GM12872 (cell line): Measurements from ENCODE around the gene IQGAP3.

Source experiments
- TF ChIP-seq, protein P1 (sequence below): IDR thresholded peaks from 3 replicates; pipeline ENCODE4 v1.5.1; 2011; ENCODE audit warnings: low read depth, mild to moderate bottlenecking, low read length, moderate library complexity; ENCODE audit not compliant: insufficient read depth

IQGAP3 gene

DNA sequence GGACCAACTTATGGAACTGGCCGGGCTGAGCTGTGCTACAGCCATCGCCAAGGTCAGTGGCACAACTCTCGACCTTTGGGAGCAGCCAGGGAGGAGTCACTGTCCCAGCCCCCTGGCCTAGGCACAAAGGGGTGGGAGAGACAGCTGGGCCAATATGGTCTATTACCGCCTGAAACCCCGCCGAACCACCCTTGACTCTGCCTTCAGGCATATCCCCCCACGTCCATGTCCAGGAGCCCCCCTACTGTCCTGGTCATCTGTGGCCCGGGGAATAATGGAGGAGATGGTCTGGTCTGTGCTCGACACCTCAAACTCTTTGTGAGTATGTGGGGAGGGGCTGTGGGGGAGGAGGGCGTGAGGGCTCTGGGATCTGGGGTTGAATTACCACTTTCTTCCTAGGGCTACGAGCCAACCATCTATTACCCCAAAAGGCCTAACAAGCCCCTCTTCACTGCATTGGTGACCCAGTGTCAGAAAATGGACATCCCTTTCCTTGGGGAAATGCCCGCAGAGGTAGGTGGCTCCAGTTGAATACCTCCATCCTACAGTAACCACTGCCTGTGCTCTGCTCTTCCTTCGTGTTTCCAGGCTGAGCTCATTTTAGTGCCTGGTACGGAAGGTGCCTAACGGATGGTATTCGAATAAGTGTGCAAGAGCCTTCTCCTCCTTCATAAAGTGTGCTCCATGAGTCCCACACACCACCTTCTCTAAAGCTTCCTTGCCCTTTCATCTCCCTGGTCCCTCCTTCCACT is 20.0 kb upstream of the IQGAP3 start:
- TF ChIP-seq, protein P1, sequence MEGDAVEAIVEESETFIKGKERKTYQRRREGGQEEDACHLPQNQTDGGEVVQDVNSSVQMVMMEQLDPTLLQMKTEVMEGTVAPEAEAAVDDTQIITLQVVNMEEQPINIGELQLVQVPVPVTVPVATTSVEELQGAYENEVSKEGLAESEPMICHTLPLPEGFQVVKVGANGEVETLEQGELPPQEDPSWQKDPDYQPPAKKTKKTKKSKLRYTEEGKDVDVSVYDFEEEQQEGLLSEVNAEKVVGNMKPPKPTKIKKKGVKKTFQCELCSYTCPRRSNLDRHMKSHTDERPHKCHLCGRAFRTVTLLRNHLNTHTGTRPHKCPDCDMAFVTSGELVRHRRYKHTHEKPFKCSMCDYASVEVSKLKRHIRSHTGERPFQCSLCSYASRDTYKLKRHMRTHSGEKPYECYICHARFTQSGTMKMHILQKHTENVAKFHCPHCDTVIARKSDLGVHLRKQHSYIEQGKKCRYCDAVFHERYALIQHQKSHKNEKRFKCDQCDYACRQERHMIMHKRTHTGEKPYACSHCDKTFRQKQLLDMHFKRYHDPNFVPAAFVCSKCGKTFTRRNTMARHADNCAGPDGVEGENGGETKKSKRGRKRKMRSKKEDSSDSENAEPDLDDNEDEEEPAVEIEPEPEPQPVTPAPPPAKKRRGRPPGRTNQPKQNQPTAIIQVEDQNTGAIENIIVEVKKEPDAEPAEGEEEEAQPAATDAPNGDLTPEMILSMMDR, result no peak

DNA sequence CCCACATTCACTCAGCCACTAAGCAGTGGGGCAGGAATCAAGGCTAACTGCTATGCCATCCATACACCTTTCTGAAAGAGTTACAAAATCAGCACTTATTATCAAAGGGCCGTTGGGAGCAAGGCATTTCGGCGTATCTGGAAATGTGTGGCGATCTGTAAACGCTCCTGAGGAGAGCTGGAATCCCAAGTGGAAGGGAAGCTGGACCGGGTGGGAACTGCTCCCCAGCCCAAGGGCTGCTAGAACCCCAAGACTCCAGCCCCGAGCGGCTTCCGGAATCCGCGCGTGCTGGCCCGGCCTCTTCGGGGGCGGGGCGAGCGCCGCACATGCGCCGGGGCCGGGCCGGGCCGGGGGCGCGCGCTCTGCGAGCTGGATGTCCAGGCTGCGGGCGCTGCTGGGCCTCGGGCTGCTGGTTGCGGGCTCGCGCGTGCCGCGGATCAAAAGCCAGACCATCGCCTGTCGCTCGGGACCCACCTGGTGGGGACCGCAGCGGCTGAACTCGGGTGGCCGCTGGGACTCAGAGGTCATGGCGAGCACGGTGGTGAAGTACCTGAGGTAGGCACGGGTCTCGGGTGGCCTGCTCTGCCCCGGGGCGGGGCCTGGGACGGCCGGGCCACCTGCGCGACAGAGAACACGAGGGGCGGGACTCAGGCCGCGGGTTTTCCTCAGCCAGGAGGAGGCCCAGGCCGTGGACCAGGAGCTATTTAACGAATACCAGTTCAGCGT is 19.2 kb upstream of the IQGAP3 start, which contains the start of gene NAXE:
NAXE (plus strand) TSS at position 345 of the 726 bp plus-strand sequence; CDS start at position 374, 29 bp downstream.
- TF ChIP-seq, protein P1, result no peak

DNA sequence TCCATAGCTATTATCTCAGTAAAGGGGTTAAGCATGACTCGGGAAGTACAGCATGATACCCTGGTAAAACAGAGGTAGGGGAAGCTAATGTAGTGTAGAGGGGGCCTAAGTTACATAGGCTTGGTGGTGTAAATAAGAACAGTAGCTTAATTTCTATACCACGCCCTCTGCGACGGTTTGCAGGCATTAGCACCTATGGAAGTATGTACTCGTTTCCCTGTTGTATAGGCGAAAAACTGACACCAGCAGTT is 18.7 kb upstream of the IQGAP3 start:
- TF ChIP-seq, protein P1, result no peak

DNA sequence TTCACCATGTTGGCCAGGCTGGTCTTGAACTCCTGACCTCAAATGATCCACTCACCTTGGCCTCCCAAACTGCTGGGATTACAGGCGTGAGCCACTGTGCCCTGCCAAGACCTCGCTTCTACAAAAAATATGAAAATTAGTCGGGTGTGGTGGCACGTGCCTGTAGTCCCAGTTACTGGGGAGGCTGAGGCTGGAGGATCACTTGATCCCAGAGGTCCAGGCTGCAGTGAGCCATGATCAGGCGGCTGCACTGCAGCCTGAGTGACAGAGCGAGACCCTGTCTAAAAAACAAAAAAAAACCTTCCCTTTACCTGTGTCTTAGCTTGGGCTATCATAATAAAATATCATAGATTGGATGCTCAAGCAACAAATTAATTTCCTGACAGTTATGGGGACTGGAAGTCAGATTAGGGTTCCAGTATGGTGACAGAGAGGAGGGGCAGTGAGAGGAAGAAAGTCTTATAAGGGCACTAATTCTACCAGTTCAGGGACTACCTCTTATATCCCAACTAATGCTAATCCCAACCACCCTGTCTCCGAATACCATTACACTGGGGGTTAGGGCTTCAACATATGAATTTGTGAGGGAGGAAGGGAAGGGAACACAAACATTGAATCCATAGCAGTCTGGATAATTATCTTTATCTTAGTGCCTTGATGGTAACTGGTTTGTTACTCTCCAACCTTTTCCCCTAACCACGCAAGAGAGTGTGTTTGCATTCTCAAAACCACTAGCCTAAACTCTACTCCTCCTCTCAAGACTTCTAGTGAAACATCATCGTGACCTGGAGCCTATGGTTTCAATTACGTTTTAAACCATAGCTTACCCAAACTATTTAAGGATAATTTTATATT is 18.2 kb upstream of the IQGAP3 start:
- TF ChIP-seq, protein P1, result no peak

DNA sequence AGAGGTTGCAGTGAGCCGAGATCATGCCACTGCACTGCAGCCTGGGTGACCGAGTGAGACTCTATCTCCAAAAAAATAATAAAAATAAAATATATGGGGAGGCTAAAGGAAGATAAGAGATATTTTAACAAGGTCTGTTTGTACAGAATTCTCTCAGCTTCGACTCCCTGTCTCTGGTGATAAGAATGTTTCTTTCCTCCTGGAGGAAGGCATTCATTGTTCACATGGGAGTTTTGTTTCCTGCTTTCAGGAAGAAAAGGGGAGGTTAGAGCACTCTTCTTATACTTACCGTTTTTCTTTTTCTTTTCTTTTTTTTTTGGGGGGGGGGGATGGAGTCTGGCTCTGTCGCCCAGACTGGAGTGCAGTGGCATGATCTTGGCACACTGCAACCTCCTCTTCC is 17.2 kb upstream of the IQGAP3 start:
- TF ChIP-seq, protein P1, result no peak

DNA sequence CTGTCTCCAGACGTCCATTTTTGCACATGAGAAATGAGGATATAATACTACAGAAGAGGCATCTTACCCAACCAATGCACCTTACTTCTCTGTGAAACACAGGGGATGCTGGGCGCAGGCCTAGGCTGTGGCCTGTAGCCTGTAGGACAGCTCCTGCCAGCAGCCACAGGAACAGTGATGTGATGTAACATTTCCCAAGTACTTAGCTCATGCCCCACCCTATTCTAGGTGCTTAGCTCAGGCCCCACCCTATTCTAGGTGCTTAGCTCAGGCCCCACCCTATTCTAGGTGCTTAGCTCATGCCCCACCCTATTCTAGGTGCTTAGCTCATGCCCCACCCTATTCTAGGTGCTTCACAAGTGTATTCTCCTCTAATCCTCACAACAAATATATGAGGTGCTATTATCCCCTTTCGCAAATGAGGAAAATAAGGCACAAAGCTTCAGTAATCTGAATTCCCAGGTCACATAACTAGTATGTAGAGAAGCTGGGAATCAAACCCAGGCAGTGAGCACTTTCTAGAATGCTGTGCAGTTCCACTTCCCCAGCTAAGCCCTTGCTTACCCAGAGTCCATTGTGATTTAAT is 14.6 kb upstream of the IQGAP3 start:
- TF ChIP-seq, protein P1, result no peak

DNA sequence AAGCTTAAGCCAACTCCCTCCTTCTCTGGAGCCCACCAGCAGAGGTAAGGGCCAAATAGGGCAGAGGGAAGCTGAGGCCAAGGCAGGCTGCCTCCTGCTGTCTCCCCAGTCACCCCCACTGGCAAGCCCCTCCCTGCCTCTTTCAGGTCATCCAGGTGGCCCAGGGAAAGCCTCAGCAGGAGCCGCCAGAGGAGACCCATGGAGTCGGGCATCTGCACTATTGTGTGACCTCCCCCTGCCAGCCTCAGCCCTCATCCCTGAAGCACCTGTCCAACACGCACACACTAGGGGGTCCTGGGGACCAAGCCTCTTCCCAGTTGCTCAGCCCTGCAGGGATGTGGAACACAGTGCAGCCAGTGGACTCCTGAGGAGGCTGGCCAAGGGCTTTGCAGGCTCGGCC is 14.0 kb upstream of the IQGAP3 start:
- TF ChIP-seq, protein P1, result no peak
